AG20443 (cell line): ENCODE results near the gene SIMC1.

ENCODE experiments used
- DNase-seq: peaks from one replicate; pipeline ENCODE4 v3.0.0; 2012; ENCODE audit warnings: low spot score, mixed read lengths

SIMC1 gene

GRCh38 chr5:176317534-176318374 is 79.5 kb downstream of the SIMC1 start:
- DNase-seq = no peak

GRCh38 chr5:176319827-176320554 is 81.8 kb downstream of the SIMC1 start:
- DNase-seq = no peak

- no peak for DNase-seq
Measured at GRCh38 chr5:176320577-176320976, 82.4 kb downstream of the SIMC1 start.

DNA sequence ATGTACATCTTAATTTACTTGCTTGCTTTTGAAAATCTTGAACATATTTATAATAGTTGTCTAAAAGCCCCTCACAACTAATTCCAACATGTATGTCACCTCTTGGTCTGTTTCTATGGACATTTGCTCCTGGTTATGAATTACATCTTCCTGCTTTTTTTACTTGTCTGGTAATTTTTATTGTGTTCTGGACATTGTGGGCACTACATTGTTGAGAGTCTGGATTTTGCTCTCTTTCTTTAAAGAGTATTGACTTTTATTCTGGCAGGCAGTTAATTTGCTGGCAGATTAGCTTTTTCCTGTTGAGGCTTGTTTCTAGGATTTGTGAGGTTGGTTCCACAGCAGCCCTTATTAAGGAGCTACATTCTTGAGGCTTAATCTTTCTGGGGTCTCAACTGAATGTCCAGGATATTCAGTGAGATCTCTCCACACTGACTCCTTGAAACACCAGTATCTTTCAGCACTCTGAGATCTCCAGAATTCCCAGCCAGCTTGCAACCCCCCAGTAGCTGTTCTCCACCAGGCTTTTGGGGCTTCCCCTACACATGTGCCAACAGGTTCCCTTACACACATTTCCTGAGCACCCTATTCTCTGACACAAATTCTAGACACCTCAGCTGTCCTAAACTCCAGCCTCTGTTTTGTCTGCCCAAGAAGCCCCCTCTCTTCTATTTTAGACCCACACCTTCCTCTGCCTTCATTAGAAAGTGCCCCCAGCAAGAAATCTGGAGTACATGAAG is 96.0 kb downstream of the SIMC1 start:
- DNase-seq = no peak

- no peak for DNase-seq
Measured at GRCh38 chr5:176337913-176338312, 99.7 kb downstream of the SIMC1 start.

- DNase-seq = no peak
Measured at GRCh38 chr5:176339304-176339703, 101.1 kb downstream of the SIMC1 start.

GRCh38 chr5:176341325-176342157 is 103.3 kb downstream of the SIMC1 start:
- DNase-seq = no peak

GRCh38 chr5:176342158-176342483 is 103.9 kb downstream of the SIMC1 start:
- DNase-seq = no peak

DNA sequence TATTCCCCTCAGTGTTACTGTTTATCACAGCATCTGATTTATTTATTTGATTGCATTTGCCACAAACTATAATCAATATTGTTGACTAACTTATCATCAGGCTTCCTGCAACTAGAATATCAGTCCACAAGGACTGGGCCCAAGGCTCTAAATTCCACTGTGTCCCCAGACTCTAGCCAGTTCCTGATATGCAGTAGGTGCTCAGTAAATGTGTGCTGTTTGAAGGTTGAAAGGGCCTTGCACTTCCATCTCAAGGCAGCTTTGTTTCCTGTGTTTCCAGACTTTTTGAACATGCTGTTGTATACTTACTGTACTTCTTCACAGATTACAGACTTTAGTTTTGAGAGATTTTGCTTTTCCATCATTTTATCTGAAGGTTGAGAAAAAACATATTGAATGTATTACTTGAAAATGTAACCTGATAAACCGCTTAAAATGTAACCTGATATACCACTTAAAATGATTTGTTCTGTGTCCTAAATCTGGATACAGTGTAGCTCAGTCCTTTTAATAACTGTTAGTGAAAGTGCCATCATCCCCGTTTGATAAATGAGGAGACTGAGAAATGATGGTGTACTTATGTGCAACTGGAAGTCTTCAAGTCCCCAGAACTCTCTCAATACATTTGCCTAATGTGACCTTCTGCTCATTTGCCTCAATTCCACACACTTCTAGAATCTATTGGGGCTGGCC is 104.7 kb downstream of the SIMC1 start:
- DNase-seq = no peak

DNA sequence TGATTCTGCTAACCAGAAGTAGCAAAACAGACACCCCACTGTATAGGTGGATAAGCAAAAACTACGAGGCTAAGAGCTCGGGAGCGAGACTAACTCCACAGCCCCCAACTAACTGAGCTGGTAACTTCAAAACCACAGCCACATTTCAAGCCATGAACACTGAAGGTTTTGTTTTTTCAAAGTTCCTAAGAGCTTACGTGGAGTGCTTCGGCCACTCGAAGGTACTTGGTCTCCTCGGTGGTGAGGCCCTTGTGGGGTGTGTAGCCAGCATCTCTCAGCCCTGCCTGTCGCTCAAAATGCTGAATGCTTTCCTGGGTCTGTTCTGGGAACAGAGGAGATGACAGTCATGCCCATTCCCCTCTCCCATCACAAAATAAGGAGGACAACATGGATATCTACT is 112.2 kb downstream of the SIMC1 start:
- DNase-seq = no peak

- DNase-seq = no peak
Measured at GRCh38 chr5:176352116-176352878, 114.1 kb downstream of the SIMC1 start.

DNA sequence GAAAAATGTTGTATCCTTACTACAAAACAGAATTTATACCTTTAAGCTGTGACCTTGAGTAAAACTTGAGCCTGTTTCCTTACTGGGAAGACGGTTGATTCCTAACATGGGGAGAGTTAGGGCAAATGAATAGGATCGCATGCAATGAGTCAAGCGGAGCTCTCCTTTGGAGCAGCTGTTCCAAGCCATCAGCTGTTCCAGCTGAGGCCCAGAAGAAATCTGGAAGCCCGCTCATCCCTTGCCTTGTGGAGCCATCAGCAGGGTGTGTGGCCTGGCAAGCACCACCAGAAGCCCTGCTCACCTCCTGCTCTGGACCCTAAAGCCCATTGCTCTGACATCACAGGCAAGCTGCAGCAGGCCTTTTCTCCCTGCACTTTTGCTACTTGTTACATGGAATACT is 115.3 kb downstream of the SIMC1 start:
- no peak for DNase-seq

GRCh38 chr5:176355400-176356178 is 117.4 kb downstream of the SIMC1 start:
- no peak for DNase-seq

DNA sequence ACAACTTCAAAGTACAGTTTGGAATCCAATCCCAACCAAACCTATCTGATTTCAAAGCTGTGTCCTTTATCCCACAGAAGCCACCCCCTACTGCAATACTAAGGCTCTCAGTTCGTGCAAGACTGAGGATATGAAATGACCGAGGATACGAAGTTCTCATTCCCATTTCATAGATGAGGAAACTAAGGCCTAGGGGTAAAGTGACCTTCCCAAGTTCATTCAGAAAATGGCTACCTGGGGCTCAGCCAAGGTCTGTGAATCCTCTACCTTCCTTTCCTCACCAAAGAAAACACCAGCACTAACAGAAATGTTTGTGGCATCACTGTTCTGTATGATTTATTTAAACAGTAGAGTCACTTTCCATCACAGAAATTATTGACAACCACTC is 117.9 kb downstream of the SIMC1 start:
- no peak for DNase-seq

DNA sequence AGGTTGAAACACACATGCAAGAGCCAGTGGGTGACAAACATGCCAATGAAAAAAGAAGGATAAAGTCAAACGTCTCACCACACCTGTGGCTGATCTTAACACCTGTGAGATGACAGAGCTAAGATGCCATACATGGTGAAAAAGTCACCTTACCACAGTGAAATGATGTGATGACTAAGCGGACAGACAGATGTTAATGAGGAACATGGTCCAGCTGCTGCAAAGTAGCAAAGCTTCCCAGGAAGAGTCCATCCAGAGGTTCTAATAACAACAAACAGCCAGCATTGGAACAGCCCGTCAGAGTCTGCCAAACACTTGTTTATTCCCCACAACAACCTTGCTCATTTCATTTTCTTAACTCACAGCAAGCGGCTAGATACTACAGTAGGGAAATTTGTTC is 121.4 kb downstream of the SIMC1 start:
- DNase-seq = no peak

DNA sequence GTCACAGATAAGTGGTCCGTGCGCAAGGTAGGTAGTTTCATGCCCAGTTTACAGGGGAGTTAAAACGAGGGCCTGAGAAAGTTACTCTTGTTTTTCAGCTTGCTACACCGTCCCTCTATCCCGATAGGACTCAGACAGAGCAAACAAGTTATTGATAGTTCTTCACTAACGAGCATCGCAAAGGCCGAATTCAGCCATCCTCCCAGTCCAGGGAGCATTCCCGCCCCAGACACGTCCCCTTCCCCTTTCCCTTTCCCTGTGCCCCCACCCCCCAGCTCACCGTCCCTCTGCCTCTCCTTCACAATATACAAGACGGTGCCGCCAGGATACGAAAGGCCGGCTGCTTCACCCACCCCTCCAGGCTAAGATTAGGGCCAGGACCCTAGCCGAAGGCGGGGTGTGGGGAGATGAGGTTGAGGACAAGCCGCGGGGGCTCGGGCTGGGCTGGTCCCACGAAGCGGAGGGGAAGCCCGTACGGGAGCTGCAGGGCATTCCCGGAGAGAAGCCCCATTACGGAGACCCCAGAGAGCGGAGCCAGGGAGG is 122.7 kb downstream of the SIMC1 start:
- no peak for DNase-seq

DNA sequence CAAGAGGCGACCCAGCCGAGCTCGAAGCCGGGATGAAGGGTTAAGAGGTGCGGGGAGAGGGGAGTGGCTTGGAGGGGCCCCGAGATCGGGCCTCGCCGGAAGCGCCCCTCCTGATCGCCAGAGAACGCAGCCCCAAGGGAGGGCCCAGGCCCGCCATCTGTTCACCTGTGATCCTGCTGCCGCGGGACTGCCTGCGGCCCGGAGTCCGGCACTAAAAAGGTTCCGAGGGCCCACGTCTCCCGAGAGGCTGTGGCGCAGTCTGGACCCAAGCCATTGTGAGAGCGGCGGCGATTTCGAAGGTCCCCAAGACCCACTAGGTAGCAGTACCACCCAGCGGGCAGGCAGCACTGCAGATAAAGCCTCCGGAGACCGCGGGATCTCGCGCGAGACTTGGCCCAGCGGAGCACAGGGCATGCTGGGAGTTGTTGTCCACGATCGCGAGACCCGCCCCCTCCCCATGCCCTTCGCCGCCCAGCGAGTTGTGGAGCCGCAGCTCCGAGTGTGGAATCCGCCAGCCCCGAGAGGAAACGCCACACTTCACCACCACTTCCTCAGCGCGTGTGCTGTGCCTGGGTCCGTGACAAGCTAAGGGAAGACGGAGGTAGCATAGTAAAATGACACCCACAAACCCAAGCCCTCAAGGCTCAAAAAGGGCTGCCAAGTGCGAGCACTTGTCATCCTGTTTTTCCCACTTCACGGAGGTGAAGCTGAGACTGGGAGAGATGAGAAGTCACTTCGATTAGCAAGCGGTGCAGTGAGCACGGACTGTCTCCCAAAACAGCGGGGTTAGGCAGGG is 123.4 kb downstream of the SIMC1 start, which contains the start of gene KIAA1191:
KIAA1191 (minus strand) TSS at position 328 of the 796 bp plus-strand sequence. CDS start 2,256 bp downstream, outside the sequence.
- DNase-seq = peak; percentile 95

GRCh38 chr5:176362233-176362490 is 123.9 kb downstream of the SIMC1 start:
- DNase-seq = no peak
